IMR-90 (cell line): ENCODE data around the gene INSL6. TPM values are rescaled to one million over a fixed set of nuclear protein-coding genes. Genes with fewer than 3 reads are reported as not detected.
"Not testable (repeated sequence)": the region's sequence is repeated elsewhere in the genome, so short reads cannot be mapped to it uniquely, and the experiment has no call there.

Experiments used
- ATAC-seq: fragments of 200-7000 bp; cut with Tn5 transposase; 2 replicates; pipeline ENCODE4 v1.9.1; 2020; ENCODE audit warnings: low read depth, mild to moderate bottlenecking, moderate library complexity
- BruUV-seq: library from RNA; stranded (reverse); fragments of 400-500 nt; replicated peaks from 2 replicates; lab custom pipeline; 2021; lab: Mats Ljungman, UMichigan
- CTCF ChIA-PET: fragments of 300-600 bp; formaldehyde crosslinking; extraction: SDS; loops from one replicate; lab custom pipeline; 2021; ENCODE audit warnings: antibody characterized with exemption; lab: Yijun Ruan, JAX
- POLR2A ChIA-PET: fragments of 300-600 bp; sonication (Branson Sonifier 250); formaldehyde crosslinking; loops from one replicate; lab custom pipeline; 2022; ENCODE audit warnings: antibody characterized with exemption; ENCODE audit not compliant: unreplicated experiment; lab: Charles Lee
- DNase-seq: peaks from one replicate; pipeline ENCODE4 v3.0.0; 2013
- H2AFZ ChIP-seq: replicated peaks from 2 replicates; pipeline ENCODE3; 2013; ENCODE audit warnings: low read length, mild to moderate bottlenecking; ENCODE audit not compliant: poor library complexity
- H2AK5ac ChIP-seq: 2 replicates; pipeline ENCODE4 v1.6.1; 2013; ENCODE audit warnings: low read depth, low read length, inconsistent platforms
- H2AK9ac ChIP-seq: replicated peaks from 2 replicates; pipeline ENCODE3; 2013; ENCODE audit warnings: mild to moderate bottlenecking, low read depth, low read length, moderate library complexity; ENCODE audit not compliant: poor library complexity
- H2BK120ac ChIP-seq: 2 replicates; pipeline ENCODE4 v1.6.1; 2013; ENCODE audit warnings: low read depth, low read length, inconsistent platforms
- H2BK15ac ChIP-seq: 3 replicates; pipeline ENCODE4 v1.6.1; 2013; ENCODE audit warnings: low read depth, low read length, inconsistent platforms
- H2BK20ac ChIP-seq: 2 replicates; pipeline ENCODE4 v1.6.1; 2013; ENCODE audit warnings: low read depth, mild to moderate bottlenecking, inconsistent platforms, low read length, moderate library complexity
- H2BK5ac ChIP-seq: 2 replicates; pipeline ENCODE4 v1.6.1; 2013; ENCODE audit warnings: mild to moderate bottlenecking, low read depth, low read length, inconsistent platforms; ENCODE audit not compliant: poor library complexity, severe bottlenecking
- H3K14ac ChIP-seq: replicated peaks from 2 replicates; pipeline ENCODE4 v1.6.1; 2013; ENCODE audit warnings: low read depth, low read length, inconsistent platforms
- H3K18ac ChIP-seq: 2 replicates; pipeline ENCODE4 v1.6.1; 2013; ENCODE audit warnings: low read depth, low read length, control low read depth
- H3K23ac ChIP-seq: 2 replicates; pipeline ENCODE4 v1.6.1; 2013; ENCODE audit warnings: low read depth, low read length, inconsistent platforms
- H3K27ac ChIP-seq: 2 replicates; pipeline ENCODE4 v1.5.1; 2013; ENCODE audit warnings: mild to moderate bottlenecking, control low read depth, low read length; ENCODE audit not compliant: insufficient read depth
- H3K27me3 ChIP-seq: 2 replicates; pipeline ENCODE4 v1.6.1; 2013; ENCODE audit warnings: low read length; ENCODE audit not compliant: control insufficient read depth, insufficient read depth
- H3K36me3 ChIP-seq: 2 replicates; pipeline ENCODE4 v1.6.1; 2013; ENCODE audit warnings: low read length, mixed read lengths; ENCODE audit not compliant: control insufficient read depth, insufficient read depth
- H3K4ac ChIP-seq: 2 replicates; pipeline ENCODE4 v1.6.1; 2013; ENCODE audit warnings: low read depth, low read length, inconsistent platforms
- H3K4me1 ChIP-seq: 2 replicates; pipeline ENCODE4 v1.6.1; 2013; ENCODE audit warnings: low read length, mixed read lengths; ENCODE audit not compliant: control insufficient read depth, insufficient read depth
- H3K4me2 ChIP-seq: 2 replicates; pipeline ENCODE4 v1.6.1; 2013; ENCODE audit warnings: low read depth, mild to moderate bottlenecking, control low read depth, low read length, moderate library complexity
- H3K4me3 ChIP-seq: 2 replicates; pipeline ENCODE4 v1.5.1; 2013; ENCODE audit warnings: low read depth, mild to moderate bottlenecking, control low read depth, low read length, moderate library complexity; ENCODE audit not compliant: insufficient read depth
- H3K56ac ChIP-seq: 2 replicates; pipeline ENCODE4 v1.6.1; 2013; ENCODE audit warnings: low read length, inconsistent platforms; ENCODE audit not compliant: insufficient read depth; ENCODE audit errors: extremely low read depth
- H3K79me1 ChIP-seq, 2 experiments: 2 replicates each; pipeline ENCODE4 v1.6.1; 2013; ENCODE audit warnings: low read length in 2 of 2, inconsistent platforms in 1 of 2, low read depth in 1 of 2
- H3K9ac ChIP-seq: 2 replicates; pipeline ENCODE4 v1.6.1; 2013; ENCODE audit warnings: low read depth, low read length, control low read depth
- H3K9me1 ChIP-seq: 2 replicates; pipeline ENCODE4 v1.6.1; 2013; ENCODE audit warnings: low read length, inconsistent platforms; ENCODE audit not compliant: insufficient read depth
- H3K9me3 ChIP-seq: 2 replicates; pipeline ENCODE4 v1.6.1; 2013; ENCODE audit warnings: low read length; ENCODE audit not compliant: control insufficient read depth, insufficient read depth
- H4K20me1 ChIP-seq: 2 replicates; pipeline ENCODE4 v1.6.1; 2013; ENCODE audit warnings: low read length, inconsistent platforms; ENCODE audit not compliant: insufficient read depth
- H4K5ac ChIP-seq: 2 replicates; pipeline ENCODE4 v1.6.1; 2013; ENCODE audit warnings: mild to moderate bottlenecking, low read depth, low read length, control low read depth
- H4K8ac ChIP-seq, 2 experiments: 2 replicates each; pipeline ENCODE4 v1.6.1; 2013; ENCODE audit warnings: low read depth in 2 of 2, low read length in 2 of 2, control low read depth in 1 of 2, inconsistent platforms in 1 of 2
- H4K91ac ChIP-seq: 2 replicates; pipeline ENCODE4 v1.6.1; 2013; ENCODE audit warnings: low read depth, low read length, inconsistent platforms; ENCODE audit not compliant: insufficient read depth
- WGBS, 2 experiments: methylation state at CpG; one replicate each; pipeline versions ENCODE4 v1.1.5 to v1.1.7; 2013; ENCODE audit warnings: missing lambda C conversion rate in 2 of 2; ENCODE audit not compliant: insufficient read length in 1 of 2; ENCODE audit errors: extremely low coverage in 2 of 2; 5-methylcytosine and 5-hydroxymethylcytosine counted together
- dilution Hi-C: fragments of 300-500 bp; cut with HindIII; formaldehyde crosslinking; loops from one replicate; pipeline ENCODE4 v1.14.3; 2018; ENCODE audit warnings: low sequenced_read_pairs; ENCODE audit not compliant: unreplicated experiment
- in situ Hi-C: fragments of 300-500 bp; cut with MboI; formaldehyde crosslinking; loops from 3 replicates; pipeline ENCODE4 v1.14.3; 2019; ENCODE audit warnings: low sequenced_read_pairs, inconsistent platforms, mixed read lengths
- intact Hi-C: fragments of 100-400 bp; cut with micrococcal nuclease; formaldehyde crosslinking; loops from 2 replicates; pipeline ENCODE4 v1.10.0; 2022
- polyA plus RNA-seq, 3 experiments: library from polyadenylated mRNA; depleted of rRNA; stranded (reverse); fragments of >200 nt; gene quantifications; 2 replicates each; pipeline ENCODE4 v1.2.3, GENCODE V29; 2012; ENCODE audit warnings: low replicate concordance in 1 of 3
- total RNA-seq: library from RNA; depleted of rRNA; stranded (reverse); fragments of >200 nt; gene quantifications from 2 replicates; pipeline ENCODE4 v1.2.3, GENCODE V29; 2012

INSL6 gene
- total and polyA plus RNA-seq, 2 of the 4 experiments (the other 2 are of a cell fraction), result not detected

GRCh38 chr9:5180631-5181030 is 4.8 kb downstream of the INSL6 start:
- intact Hi-C loops (loop anchor here (10.0 kb wide), 1 partner anchor 426 kb away; no protein-coding TSS in a partner anchor), in situ Hi-C loops (loop anchor here (25.0 kb wide), 1 partner anchor 418 kb away; no protein-coding TSS in a partner anchor)
- H3K4ac ChIP-seq, H3K23ac ChIP-seq, H3K4me3 ChIP-seq, H4K20me1 ChIP-seq, POLR2A ChIA-PET, H2AK9ac ChIP-seq, H3K9me3 ChIP-seq, H3K14ac ChIP-seq, H2AFZ ChIP-seq, H3K56ac ChIP-seq, H3K36me3 ChIP-seq, H3K4me2 ChIP-seq, BruUV-seq, H2BK15ac ChIP-seq, H3K27ac ChIP-seq, H3K18ac ChIP-seq, ATAC-seq, H2AK5ac ChIP-seq, H3K79me1 ChIP-seq, H3K9me1 ChIP-seq, H4K91ac ChIP-seq, CTCF ChIA-PET, H2BK20ac ChIP-seq, H3K4me1 ChIP-seq, H4K5ac ChIP-seq, H2BK120ac ChIP-seq, H2BK5ac ChIP-seq, DNase-seq, H3K9ac ChIP-seq, H3K27me3 ChIP-seq, dilution Hi-C loops, H4K8ac ChIP-seq: not testable (repeated sequence)
- no CpG with 5 or more reads among the region's 2 CpGs for WGBS, 2 experiments
